ENCODE measurements around the gene ERC2. TPM values are rescaled to one million over a fixed set of nuclear protein-coding genes. Genes with fewer than 3 reads are reported as not detected.

The ERC2 gene
- total RNA-seq, 2 experiments from 2014 or later = not detected

DNA sequence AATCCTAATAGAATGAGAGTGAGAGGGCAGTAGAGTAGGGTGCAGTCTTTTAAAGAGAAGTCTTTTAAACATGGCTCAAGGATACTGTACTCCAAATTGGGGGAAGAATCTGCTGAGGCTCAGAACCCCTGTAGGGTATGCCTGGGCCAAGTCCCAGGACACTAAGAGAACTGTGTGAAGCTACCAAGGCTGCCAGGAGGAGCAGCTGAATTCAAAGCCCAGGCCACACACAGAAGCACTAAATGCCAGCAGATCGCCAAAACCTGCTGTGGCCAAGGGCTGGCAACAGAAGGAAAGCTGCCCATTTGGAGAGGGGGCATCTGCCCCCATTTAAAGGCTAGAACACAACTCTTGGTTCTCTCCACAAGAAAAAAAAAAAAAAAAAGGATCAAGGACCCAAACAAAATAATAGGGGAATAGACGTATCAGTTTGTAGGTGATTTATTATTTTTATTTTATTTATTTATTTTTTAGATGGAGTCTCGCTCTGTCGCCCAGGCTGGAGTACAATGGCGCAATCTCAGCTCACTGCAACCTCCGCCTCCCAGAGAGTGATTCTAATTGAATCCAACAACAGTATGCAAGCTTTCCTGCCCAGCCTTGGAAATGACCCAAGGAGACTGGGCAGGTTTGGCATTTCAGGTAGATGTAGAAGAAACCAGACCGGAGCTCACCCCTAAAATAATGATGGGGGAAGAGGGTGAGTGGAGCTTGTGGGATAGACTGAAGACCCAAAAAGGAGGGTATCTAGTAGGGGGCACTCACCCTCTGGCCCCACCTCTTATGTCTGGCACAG lies 702.2 kb downstream of the ERC2 start:
- Histone ChIP-seq H2AFZ (ENCODE audit: low read length) (peak overlapping the region; percentile 45; the same call in 1 of the 2 replicates), H3K9me2 (ENCODE audit: insufficient read depth, low read length) (no peaks in the 10 kb centered on the region), H3K79me2 (ENCODE audit: insufficient read depth, low read depth, low read length) (no peaks in the 10 kb centered on the region), H4K20me1 (ENCODE audit: insufficient read depth, low read length) (no peaks in the 10 kb centered on the region), H3K4me2 (ENCODE audit: low read length) (no peak overlapping the region), H3K27ac (ENCODE audit: low read depth, low read length, poor library complexity, severe bottlenecking) (no peak overlapping the region), H3K4me3 (ENCODE audit: low read depth, low read length, poor library complexity, severe bottlenecking) (no peak overlapping the region), H3K4me1 (ENCODE audit: insufficient read depth, low read length, poor library complexity, severe bottlenecking) (no peaks in the 10 kb centered on the region), H3K9me3 (ENCODE audit: low read length) (no peaks in the 10 kb centered on the region), H3K36me3 (ENCODE audit: insufficient read depth, low read length) (no peaks in the 10 kb centered on the region)
- DNase-seq (ENCODE audit: low spot score) = no peak
- TF ChIP-seq CTCF (conservative IDR thresholded peaks at IDR 0.05; ENCODE audit: low read length) (no peak), EZH2phosphoT487 (IDR thresholded peaks at IDR 0.05; ENCODE audit: borderline replicate concordance, low read depth, low read length) (no peak)
- intact Hi-C loops (cut with micrococcal nuclease; ENCODE audit: unreplicated experiment) = no loop called here
- POLR2A ChIA-PET = no interaction called here
- CTCF ChIA-PET (ENCODE audit: unreplicated experiment) = no interaction called here
- no TSS peak for BruUV-seq (replicated peaks)

DNA sequence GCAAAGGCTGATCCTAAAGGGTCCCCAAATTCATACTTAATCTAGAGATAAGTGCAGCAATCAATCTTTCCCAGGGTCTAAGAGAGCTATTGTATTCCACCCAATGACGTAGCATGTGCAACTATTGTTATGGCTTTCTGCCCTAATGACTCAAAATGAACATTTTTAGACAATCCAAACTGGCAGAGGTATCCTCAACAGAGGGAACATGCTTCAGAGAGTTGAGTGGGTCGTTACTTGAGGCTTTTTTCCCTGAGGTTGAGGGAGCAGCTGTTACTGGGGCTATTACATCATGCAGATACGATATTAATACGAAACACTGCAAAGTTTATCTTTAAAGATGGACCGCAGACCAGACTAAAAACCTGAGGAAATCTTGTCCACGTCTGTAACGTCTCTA lies 702.9 kb downstream of the ERC2 start:
- H3K9me3 ChIP-seq (ENCODE audit: low read length) = no peaks in the 10 kb centered on the region
- H4K20me1 ChIP-seq (ENCODE audit: insufficient read depth, low read length) = no peaks in the 10 kb centered on the region
- H3K27ac ChIP-seq (ENCODE audit: low read depth, low read length, poor library complexity, severe bottlenecking) = no peak overlapping the region
- intact Hi-C loops (cut with micrococcal nuclease; ENCODE audit: unreplicated experiment) = no loop called here
- no peaks in the 10 kb centered on the region for H3K36me3 ChIP-seq (ENCODE audit: insufficient read depth, low read length)
- no peaks in the 10 kb centered on the region for H3K4me1 ChIP-seq (ENCODE audit: insufficient read depth, low read length, poor library complexity, severe bottlenecking)
- DNase-seq (ENCODE audit: low spot score) = no peak
- BruUV-seq (replicated peaks) = no TSS peak
- H2AFZ ChIP-seq (ENCODE audit: low read length) = peak overlapping the region; percentile 45
- POLR2A ChIA-PET = no interaction called here
- no peaks in the 10 kb centered on the region for H3K79me2 ChIP-seq (ENCODE audit: insufficient read depth, low read depth, low read length)
- H3K4me2 ChIP-seq (ENCODE audit: low read length) = no peak overlapping the region
- CTCF ChIA-PET (ENCODE audit: unreplicated experiment) = no interaction called here
- TF ChIP-seq EZH2phosphoT487 (IDR thresholded peaks at IDR 0.05; ENCODE audit: borderline replicate concordance, low read depth, low read length) (no peak), CTCF (conservative IDR thresholded peaks at IDR 0.05; ENCODE audit: low read length) (no peak)
- H3K9me2 ChIP-seq (ENCODE audit: insufficient read depth, low read length) = no peaks in the 10 kb centered on the region
- no peak overlapping the region for H3K4me3 ChIP-seq (ENCODE audit: low read depth, low read length, poor library complexity, severe bottlenecking)

- intact Hi-C loops (cut with micrococcal nuclease; ENCODE audit: unreplicated experiment) = no loop called here
- H2AFZ ChIP-seq (ENCODE audit: low read length) = peak overlapping the region; percentile 13; the same call in 1 of the 2 replicates
- H3K9me2 ChIP-seq (ENCODE audit: insufficient read depth, low read length) = no peaks in the 10 kb centered on the region
- no peaks in the 10 kb centered on the region; the same call in 1 of the 2 replicates for H3K9me3 ChIP-seq (ENCODE audit: low read length)
- H4K20me1 ChIP-seq (ENCODE audit: insufficient read depth, low read length) = no peaks in the 10 kb centered on the region
- no peak overlapping the region for H3K4me2 ChIP-seq (ENCODE audit: low read length)
- POLR2A ChIA-PET = interaction anchor here (0.8 to 1.7 kb wide), 10 partner anchors 9 to 917 kb away, joined by 3 to 9 read pairs (median 3); no protein-coding TSS in a partner anchor
- H3K27ac ChIP-seq (ENCODE audit: low read depth, low read length, poor library complexity, severe bottlenecking) = no peak overlapping the region
- no peaks in the 10 kb centered on the region for H3K79me2 ChIP-seq (ENCODE audit: insufficient read depth, low read depth, low read length)
- H3K4me1 ChIP-seq (ENCODE audit: insufficient read depth, low read length, poor library complexity, severe bottlenecking) = peaks cover 25% of the 10 kb centered on the region
- no peak overlapping the region for H3K4me3 ChIP-seq (ENCODE audit: low read depth, low read length, poor library complexity, severe bottlenecking)
- TF ChIP-seq CTCF (conservative IDR thresholded peaks at IDR 0.05; ENCODE audit: low read length) = no peak
- no peak for TF ChIP-seq EZH2phosphoT487 (IDR thresholded peaks at IDR 0.05; ENCODE audit: borderline replicate concordance, low read depth, low read length)
- no peak for DNase-seq (ENCODE audit: low spot score)
- no peaks in the 10 kb centered on the region for H3K36me3 ChIP-seq (ENCODE audit: insufficient read depth, low read length)
- BruUV-seq (replicated peaks) = no TSS peak
- CTCF ChIA-PET (ENCODE audit: unreplicated experiment) = interaction anchor here (1.1 kb wide), 1 partner anchor 10 kb away, joined by 6 read pairs; no protein-coding TSS in a partner anchor
These were observed 711.3 kb downstream of the ERC2 start for GRCh38 chr3:55756976-55757375.

Data from OCI-LY7 (cell line).